ENCODE data around the gene CBFA2T3. TPM values are rescaled to one million over a fixed set of nuclear protein-coding genes. Genes with fewer than 3 reads are reported as not detected.

CBFA2T3 gene
- polyA plus RNA-seq, 4 donors: 1.8 to 3.6 (median 3.5) TPM

- DNase-seq (ENCODE audit: low read depth in 4 of 4, low spot score in 2 of 4): no peak
Measured at GRCh38 chr16:88943131-88943664, 33.8 kb downstream of the CBFA2T3 start.

GRCh38 chr16:88941913-88942909, 34.8 kb downstream of the CBFA2T3 start:
- no peak for DNase-seq (ENCODE audit: low read depth in 4 of 4, low spot score in 2 of 4)

- DNase-seq (ENCODE audit: low read depth in 4 of 4, low spot score in 2 of 4): no peak
Measured at GRCh38 chr16:88940862-88941817, 35.9 kb downstream of the CBFA2T3 start.

GRCh38 chr16:88939972-88940861, 36.8 kb downstream of the CBFA2T3 start:
- no peak for DNase-seq (ENCODE audit: low read depth in 4 of 4, low spot score in 2 of 4)

- DNase-seq (ENCODE audit: low read depth in 4 of 4, low spot score in 2 of 4): no peak
Measured at GRCh38 chr16:88939245-88939971, 37.6 kb downstream of the CBFA2T3 start.

GRCh38 chr16:88938777-88939244, 38.2 kb downstream of the CBFA2T3 start:
- no peak for DNase-seq (ENCODE audit: low read depth in 4 of 4, low spot score in 2 of 4)

- DNase-seq (ENCODE audit: low read depth in 4 of 4, low spot score in 2 of 4): no peak
Measured at GRCh38 chr16:88938119-88938776, 38.8 kb downstream of the CBFA2T3 start.

- no peak for DNase-seq (ENCODE audit: low read depth in 4 of 4, low spot score in 2 of 4)
Measured at GRCh38 chr16:88937206-88937621, 39.8 kb downstream of the CBFA2T3 start.

- DNase-seq (ENCODE audit: low read depth in 4 of 4, low spot score in 2 of 4): no peak
Measured at GRCh38 chr16:88936556-88937205, 40.3 kb downstream of the CBFA2T3 start.

- no peak for DNase-seq (ENCODE audit: low read depth in 4 of 4, low spot score in 2 of 4)
Measured at GRCh38 chr16:88936008-88936555, 40.9 kb downstream of the CBFA2T3 start.

- DNase-seq (ENCODE audit: low read depth in 4 of 4, low spot score in 2 of 4): no peak
Measured at GRCh38 chr16:88934066-88934667, 42.8 kb downstream of the CBFA2T3 start.

- DNase-seq (ENCODE audit: low read depth in 4 of 4, low spot score in 2 of 4): no peak
Measured at GRCh38 chr16:88932929-88933328, 44.1 kb downstream of the CBFA2T3 start.

GRCh38 chr16:88931936-88932335, 45.1 kb downstream of the CBFA2T3 start:
- DNase-seq (ENCODE audit: low read depth in 4 of 4, low spot score in 2 of 4): no peak

- no peak for DNase-seq (ENCODE audit: low read depth in 4 of 4, low spot score in 2 of 4)
Measured at GRCh38 chr16:88931373-88931900, 45.6 kb downstream of the CBFA2T3 start.

GRCh38 chr16:88930716-88931115, 46.3 kb downstream of the CBFA2T3 start:
- DNase-seq (ENCODE audit: low read depth in 4 of 4, low spot score in 2 of 4): no peak

GRCh38 chr16:88929091-88929445, 47.9 kb downstream of the CBFA2T3 start:
- no peak for DNase-seq (ENCODE audit: low read depth in 4 of 4, low spot score in 2 of 4)

Measured in left renal cortex interstitium (tissue), 4 donors.